C4-2B (cell line): Measurements from ENCODE around the gene ANKS1B.

Source experiments
- H3K27ac ChIP-seq: fragments of 450-650 bp; 2 replicates; pipeline ENCODE4 v1.5.1; 2017
- ZFX ChIP-seq: fragments of 450-650 bp; IDR thresholded peaks from 2 replicates; pipeline ENCODE4 v1.6.1; 2017
- TF ChIP-seq, protein P1 (sequence below): fragments of 450-650 bp; conservative IDR thresholded peaks from 2 replicates; pipeline ENCODE4 v1.5.1; 2017; ENCODE audit warnings: mild to moderate bottlenecking

Gene ANKS1B

DNA sequence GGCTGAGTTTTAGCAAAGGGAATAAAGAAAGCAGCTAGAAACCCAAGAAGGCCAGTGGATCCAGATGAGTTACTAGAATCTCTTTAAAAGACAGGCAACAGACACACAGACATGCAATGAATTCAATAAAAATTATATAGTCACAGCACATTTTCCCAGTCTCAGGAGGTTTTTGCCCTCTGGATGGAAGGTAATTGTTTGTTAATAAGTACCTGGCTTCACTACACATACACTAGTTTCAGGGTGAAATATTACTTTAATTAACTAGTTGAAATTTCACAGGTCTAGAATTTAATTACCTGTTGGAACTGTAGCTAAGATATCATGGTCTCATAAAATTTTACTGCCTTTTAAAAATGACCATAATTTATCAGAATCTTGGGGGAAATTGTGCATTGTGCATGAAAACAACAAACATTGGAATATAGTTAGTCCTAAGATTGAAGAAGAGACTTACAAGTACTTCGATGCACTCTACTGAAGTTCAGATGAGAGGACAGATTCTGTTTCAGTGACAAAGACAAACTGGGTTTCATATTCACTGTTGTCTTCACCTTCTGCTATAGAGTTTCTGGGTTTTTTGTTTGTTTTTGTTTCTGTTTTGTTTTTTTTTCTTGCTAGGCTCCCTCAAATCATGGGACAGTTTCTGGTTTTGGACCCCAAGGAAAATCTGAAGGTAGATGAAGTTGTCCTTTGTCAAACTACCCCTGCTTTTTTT is 614.2 kb downstream of the ANKS1B start:
- no peak for TF ChIP-seq ZFX
- TF ChIP-seq, protein P1, sequence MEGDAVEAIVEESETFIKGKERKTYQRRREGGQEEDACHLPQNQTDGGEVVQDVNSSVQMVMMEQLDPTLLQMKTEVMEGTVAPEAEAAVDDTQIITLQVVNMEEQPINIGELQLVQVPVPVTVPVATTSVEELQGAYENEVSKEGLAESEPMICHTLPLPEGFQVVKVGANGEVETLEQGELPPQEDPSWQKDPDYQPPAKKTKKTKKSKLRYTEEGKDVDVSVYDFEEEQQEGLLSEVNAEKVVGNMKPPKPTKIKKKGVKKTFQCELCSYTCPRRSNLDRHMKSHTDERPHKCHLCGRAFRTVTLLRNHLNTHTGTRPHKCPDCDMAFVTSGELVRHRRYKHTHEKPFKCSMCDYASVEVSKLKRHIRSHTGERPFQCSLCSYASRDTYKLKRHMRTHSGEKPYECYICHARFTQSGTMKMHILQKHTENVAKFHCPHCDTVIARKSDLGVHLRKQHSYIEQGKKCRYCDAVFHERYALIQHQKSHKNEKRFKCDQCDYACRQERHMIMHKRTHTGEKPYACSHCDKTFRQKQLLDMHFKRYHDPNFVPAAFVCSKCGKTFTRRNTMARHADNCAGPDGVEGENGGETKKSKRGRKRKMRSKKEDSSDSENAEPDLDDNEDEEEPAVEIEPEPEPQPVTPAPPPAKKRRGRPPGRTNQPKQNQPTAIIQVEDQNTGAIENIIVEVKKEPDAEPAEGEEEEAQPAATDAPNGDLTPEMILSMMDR: no peak
- H3K27ac ChIP-seq: no peak overlapping the region

DNA sequence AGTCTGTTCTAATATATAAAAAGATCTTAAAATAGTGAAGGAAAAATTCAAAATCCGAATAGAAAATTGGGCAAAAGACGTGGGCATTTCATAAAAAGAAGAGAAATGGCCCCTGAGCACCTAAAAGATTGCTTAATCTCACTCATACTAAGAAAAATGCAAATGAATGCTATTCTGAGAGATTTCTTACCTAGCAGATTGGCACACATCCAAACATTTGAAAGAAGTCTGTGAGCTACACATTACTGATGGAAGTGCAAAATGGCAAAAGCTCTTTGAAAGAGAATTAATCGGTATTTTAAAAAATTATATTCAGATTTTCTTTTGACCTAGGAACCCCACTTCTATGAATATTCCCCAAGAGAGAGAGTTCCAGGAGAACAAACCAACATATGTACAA is 617.6 kb downstream of the ANKS1B start:
- no peak overlapping the region for H3K27ac ChIP-seq
- no peak for TF ChIP-seq ZFX
- TF ChIP-seq, protein P1: no peak

DNA sequence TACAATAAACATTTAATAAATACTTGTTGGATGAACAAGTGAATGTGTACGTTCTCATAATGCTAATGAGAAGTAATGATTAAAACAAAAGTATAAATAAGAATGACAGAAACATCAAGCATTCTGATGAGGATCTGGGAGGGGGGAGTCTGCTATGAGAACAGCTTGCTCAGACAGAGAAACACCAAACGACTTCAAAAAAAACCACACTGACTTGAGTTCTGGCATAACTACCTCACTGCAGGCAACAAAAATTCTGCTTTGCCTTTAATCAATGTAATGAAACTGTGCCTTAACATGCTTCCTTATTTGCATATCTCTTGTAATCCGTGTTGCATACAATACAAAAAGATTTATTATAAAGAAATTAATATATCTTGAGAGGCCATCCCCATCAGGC is 632.5 kb downstream of the ANKS1B start:
- no peak overlapping the region for H3K27ac ChIP-seq
- no peak for TF ChIP-seq ZFX
- TF ChIP-seq, protein P1: no peak

DNA sequence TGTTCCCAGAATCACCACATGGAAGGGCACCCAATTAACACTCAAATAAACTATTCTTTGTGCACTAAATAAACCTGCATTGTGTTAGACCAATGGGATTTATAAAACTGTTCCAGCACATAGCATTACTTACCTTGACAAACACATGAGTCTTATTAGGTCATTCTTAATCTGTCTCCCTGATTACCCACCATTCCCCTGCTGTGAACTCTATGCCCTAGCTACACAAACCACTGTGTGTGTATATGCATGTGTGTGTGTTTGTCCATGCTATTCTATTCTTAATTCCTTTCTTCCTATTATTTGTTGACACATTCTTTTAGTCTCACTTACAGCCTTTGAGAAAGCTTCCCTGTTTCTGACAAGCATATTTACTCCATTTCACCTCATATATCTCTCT is 640.8 kb downstream of the ANKS1B start:
- no peak overlapping the region for H3K27ac ChIP-seq
- TF ChIP-seq, protein P1: no peak
- TF ChIP-seq ZFX: no peak

DNA sequence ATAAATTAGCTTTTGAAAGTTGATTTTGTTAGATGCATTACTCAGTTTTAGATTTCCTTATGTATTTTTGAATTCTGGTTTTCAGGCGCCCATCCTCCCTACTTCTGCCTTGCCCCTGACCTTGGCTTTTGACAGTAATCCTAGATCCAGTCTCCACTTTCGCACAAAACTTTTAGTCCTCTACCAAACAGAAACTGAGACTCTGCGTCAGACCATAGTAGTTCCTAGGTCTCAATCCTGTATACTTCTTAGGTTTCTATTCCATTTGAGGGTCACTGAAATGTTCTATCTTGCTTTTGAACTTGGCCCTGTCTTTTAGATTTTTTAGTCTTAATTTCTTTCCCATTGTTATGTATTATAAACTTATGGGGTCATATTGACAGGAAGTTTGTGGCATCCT is 645.1 kb downstream of the ANKS1B start:
- H3K27ac ChIP-seq: no peak overlapping the region

DNA sequence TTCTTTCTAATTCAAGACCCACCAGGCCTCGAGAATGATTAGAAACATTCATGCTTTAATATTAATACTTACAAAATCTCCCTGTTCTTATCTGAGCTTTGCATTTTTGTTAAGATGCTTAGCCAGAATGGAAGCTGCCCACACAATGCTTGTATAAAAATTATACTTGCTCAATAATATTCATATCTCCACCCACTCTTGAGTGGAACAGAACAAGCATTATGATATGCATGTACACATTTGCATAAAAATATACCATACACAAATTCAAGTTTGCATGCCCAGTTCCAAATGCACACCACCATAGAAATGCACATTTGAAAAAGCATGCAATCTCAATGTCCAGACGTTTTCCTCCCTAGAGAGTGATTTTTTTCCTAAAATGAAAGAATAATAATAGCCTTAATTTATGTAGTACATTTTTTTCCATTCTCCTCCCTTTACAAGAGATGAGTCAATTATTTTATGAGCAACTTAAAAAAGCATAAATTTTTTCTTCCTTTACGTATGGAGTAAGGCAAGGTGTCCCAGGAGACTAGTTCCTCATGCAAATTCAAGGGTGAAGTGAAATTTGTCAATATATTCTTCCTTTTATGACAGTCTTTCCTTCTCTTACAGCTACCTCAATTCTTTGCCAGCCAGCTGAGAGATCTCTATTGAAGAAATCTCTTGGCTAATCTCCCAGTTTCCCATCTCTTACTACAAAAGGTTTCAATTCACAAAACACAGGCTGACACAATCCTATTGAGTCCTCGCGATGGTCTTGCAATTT is 650.3 kb downstream of the ANKS1B start:
- TF ChIP-seq ZFX: no peak
- TF ChIP-seq, protein P1: no peak

More for the DNA sequence above, 645.1 kb downstream of the ANKS1B start:
- TF ChIP-seq, protein P1: no peak

DNA sequence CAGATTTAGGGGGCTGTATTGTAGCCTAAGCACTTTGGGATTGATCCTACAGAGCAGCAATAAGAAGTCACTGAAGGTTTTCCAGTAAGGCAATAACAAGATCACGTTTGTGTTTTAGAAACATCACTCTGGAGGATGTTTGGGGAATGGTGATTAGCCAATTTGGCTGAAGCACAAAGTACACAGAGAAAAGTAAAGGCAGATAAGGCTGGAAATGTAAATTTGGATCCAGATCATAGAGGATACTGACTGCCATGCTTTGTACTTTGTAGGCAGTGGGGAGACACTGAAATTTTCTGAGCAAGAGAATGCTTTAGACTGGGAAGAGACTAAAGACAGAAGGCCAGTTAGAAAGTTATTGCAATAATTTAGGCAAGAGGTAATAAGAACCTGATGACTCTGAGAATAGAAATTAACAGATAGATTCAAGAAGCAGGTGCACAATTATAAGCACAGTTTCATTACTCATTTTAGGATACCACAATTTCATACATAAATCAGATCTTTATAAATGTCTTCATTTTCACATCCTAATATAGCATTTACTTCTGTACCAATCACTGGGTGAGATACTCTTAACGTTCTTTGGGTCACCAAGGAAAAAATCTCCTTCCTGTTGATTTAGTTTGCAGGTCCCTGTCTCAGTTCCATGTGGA is 651.7 kb downstream of the ANKS1B start:
- TF ChIP-seq, protein P1: no peak
- TF ChIP-seq ZFX: no peak
- no peak overlapping the region for H3K27ac ChIP-seq

More for the DNA sequence above, 650.3 kb downstream of the ANKS1B start:
- no peak overlapping the region for H3K27ac ChIP-seq
